ENCODE data around the gene COQ2.
"Not testable (repeated sequence)": the region's sequence is repeated elsewhere in the genome, so short reads cannot be mapped to it uniquely, and the experiment has no call there.

COQ2 gene

GRCh38 chr4:83250687-83251446 is 33.7 kb downstream of the COQ2 start:
- no peak for DNase-seq (ENCODE audit: low spot score)
- Mint-ChIP-seq H3K9me3 (no peaks in the 10 kb centered on the region), H3K27ac (no peak overlapping the region), H3K36me3 (ENCODE audit: low read depth) (peaks cover 7% of the 10 kb centered on the region), H3K4me3 (no peak overlapping the region), H3K27me3 (ENCODE audit: low read depth) (peaks cover 28% of the 10 kb centered on the region), H3K4me1 (ENCODE audit: low read depth) (peaks cover 16% of the 10 kb centered on the region)

GRCh38 chr4:83248486-83248885 is 36.1 kb downstream of the COQ2 start:
- Mint-ChIP-seq H3K36me3 (ENCODE audit: low read depth) (peaks cover 13% of the 10 kb centered on the region), H3K4me1 (ENCODE audit: low read depth) (peaks cover 15% of the 10 kb centered on the region), H3K27me3 (ENCODE audit: low read depth) (peaks cover 52% of the 10 kb centered on the region), H3K9me3 (peaks cover 7% of the 10 kb centered on the region), H3K27ac (no peak overlapping the region), H3K4me3 (no peak overlapping the region)
- no peak for DNase-seq (ENCODE audit: low spot score)

GRCh38 chr4:83247415-83248357 is 36.9 kb downstream of the COQ2 start:
- peaks cover 13% of the 10 kb centered on the region for H3K4me1 Mint-ChIP-seq (ENCODE audit: low read depth)
- DNase-seq (ENCODE audit: low spot score) = no peak
- H3K36me3 Mint-ChIP-seq (ENCODE audit: low read depth) = peaks cover 13% of the 10 kb centered on the region
- no peak overlapping the region for H3K27ac Mint-ChIP-seq
- H3K4me3 Mint-ChIP-seq = no peak overlapping the region
- peaks cover 10% of the 10 kb centered on the region for H3K9me3 Mint-ChIP-seq
- H3K27me3 Mint-ChIP-seq (ENCODE audit: low read depth) = peaks cover 60% of the 10 kb centered on the region

- H3K36me3 Mint-ChIP-seq (ENCODE audit: low read depth) = peaks cover 12% of the 10 kb centered on the region
- H3K4me3 Mint-ChIP-seq = no peak overlapping the region
- H3K27me3 Mint-ChIP-seq (ENCODE audit: low read depth) = peaks cover 90% of the 10 kb centered on the region
- H3K27ac Mint-ChIP-seq = no peak overlapping the region
- peaks cover 18% of the 10 kb centered on the region for H3K4me1 Mint-ChIP-seq (ENCODE audit: low read depth)
- peaks cover 10% of the 10 kb centered on the region for H3K9me3 Mint-ChIP-seq
- DNase-seq (ENCODE audit: low spot score) = no peak
Observed at GRCh38 chr4:83241132-83241531, 43.5 kb downstream of the COQ2 start.

- Mint-ChIP-seq H3K4me1 (ENCODE audit: low read depth) (peaks cover 22% of the 10 kb centered on the region), H3K27ac (no peak overlapping the region), H3K4me3 (no peak overlapping the region)
Observed at GRCh38 chr4:83240379-83240875, 44.2 kb downstream of the COQ2 start.

GRCh38 chr4:83238393-83239248 is 46.0 kb downstream of the COQ2 start:
- peaks cover 16% of the 10 kb centered on the region for H3K36me3 Mint-ChIP-seq (ENCODE audit: low read depth)

More at GRCh38 chr4:83240379-83240875, 44.2 kb downstream of the COQ2 start:
- DNase-seq (ENCODE audit: low spot score) = no peak
- Mint-ChIP-seq H3K27me3 (ENCODE audit: low read depth) (peaks cover 90% of the 10 kb centered on the region), H3K36me3 (ENCODE audit: low read depth) (peaks cover 15% of the 10 kb centered on the region), H3K9me3 (peaks cover 10% of the 10 kb centered on the region)

GRCh38 chr4:83237591-83237990 is 47.0 kb downstream of the COQ2 start:
- DNase-seq (ENCODE audit: low spot score) = no peak
- peaks cover 79% of the 10 kb centered on the region for H3K27me3 Mint-ChIP-seq (ENCODE audit: low read depth)
- H3K4me1 Mint-ChIP-seq (ENCODE audit: low read depth) = peaks cover 34% of the 10 kb centered on the region

More at GRCh38 chr4:83238393-83239248, 46.0 kb downstream of the COQ2 start:
- no peak for DNase-seq (ENCODE audit: low spot score)
- H3K4me3 Mint-ChIP-seq = no peak overlapping the region
- peaks cover 83% of the 10 kb centered on the region for H3K27me3 Mint-ChIP-seq (ENCODE audit: low read depth)
- no peak overlapping the region for H3K27ac Mint-ChIP-seq
- H3K9me3 Mint-ChIP-seq = peaks cover 4% of the 10 kb centered on the region
- peaks cover 32% of the 10 kb centered on the region for H3K4me1 Mint-ChIP-seq (ENCODE audit: low read depth)

GRCh38 chr4:83235645-83236133 is 48.9 kb downstream of the COQ2 start:
- peak overlapping the region; percentile 56 for H3K27ac Mint-ChIP-seq
- peaks cover 16% of the 10 kb centered on the region for H3K36me3 Mint-ChIP-seq (ENCODE audit: low read depth)
- H3K4me3 Mint-ChIP-seq = peak overlapping the region; percentile 38
- not testable (repeated sequence) for H3K9me3 Mint-ChIP-seq; DNase-seq (ENCODE audit: low spot score)
- peaks cover 52% of the 10 kb centered on the region for H3K4me1 Mint-ChIP-seq (ENCODE audit: low read depth)
- peaks cover 77% of the 10 kb centered on the region for H3K27me3 Mint-ChIP-seq (ENCODE audit: low read depth)

More at GRCh38 chr4:83237591-83237990, 47.0 kb downstream of the COQ2 start:
- H3K36me3 Mint-ChIP-seq (ENCODE audit: low read depth) = peaks cover 15% of the 10 kb centered on the region
- H3K27ac Mint-ChIP-seq = no peak overlapping the region
- no peaks in the 10 kb centered on the region for H3K9me3 Mint-ChIP-seq
- no peak overlapping the region for H3K4me3 Mint-ChIP-seq

GRCh38 chr4:83234902-83235644 is 49.5 kb downstream of the COQ2 start:
- H3K9me3 Mint-ChIP-seq = no peaks in the 10 kb centered on the region
- DNase-seq (ENCODE audit: low spot score) = no peak
- peaks cover 18% of the 10 kb centered on the region for H3K36me3 Mint-ChIP-seq (ENCODE audit: low read depth)
- peak overlapping the region; percentile 38 for H3K4me3 Mint-ChIP-seq
- H3K27ac Mint-ChIP-seq = peak overlapping the region; percentile 56
- H3K27me3 Mint-ChIP-seq (ENCODE audit: low read depth) = peaks cover 72% of the 10 kb centered on the region
- peaks cover 52% of the 10 kb centered on the region for H3K4me1 Mint-ChIP-seq (ENCODE audit: low read depth)

- not testable (repeated sequence) for H3K27ac Mint-ChIP-seq; H3K9me3 Mint-ChIP-seq; DNase-seq (ENCODE audit: low spot score)
- peaks cover 54% of the 10 kb centered on the region for H3K4me1 Mint-ChIP-seq (ENCODE audit: low read depth)
- H3K4me3 Mint-ChIP-seq = peak overlapping the region; percentile 38
- peaks cover 20% of the 10 kb centered on the region for H3K36me3 Mint-ChIP-seq (ENCODE audit: low read depth)
- peaks cover 72% of the 10 kb centered on the region for H3K27me3 Mint-ChIP-seq (ENCODE audit: low read depth)
Observed at GRCh38 chr4:83234387-83234786, 50.2 kb downstream of the COQ2 start.

GRCh38 chr4:83232082-83232481 is 52.5 kb downstream of the COQ2 start:
- H3K27ac Mint-ChIP-seq = peak overlapping the region; percentile 44
- no peak for DNase-seq (ENCODE audit: low spot score)
- H3K4me3 Mint-ChIP-seq = peak overlapping the region; percentile 38
- peaks cover 61% of the 10 kb centered on the region for H3K27me3 Mint-ChIP-seq (ENCODE audit: low read depth)
- no peaks in the 10 kb centered on the region for H3K9me3 Mint-ChIP-seq
- H3K4me1 Mint-ChIP-seq (ENCODE audit: low read depth) = peaks cover 58% of the 10 kb centered on the region
- H3K36me3 Mint-ChIP-seq (ENCODE audit: low read depth) = peaks cover 20% of the 10 kb centered on the region

GRCh38 chr4:83231620-83232076 is 53.0 kb downstream of the COQ2 start:
- Mint-ChIP-seq H3K27ac (peak overlapping the region; percentile 44), H3K4me1 (ENCODE audit: low read depth) (peaks cover 60% of the 10 kb centered on the region), H3K36me3 (ENCODE audit: low read depth) (peaks cover 19% of the 10 kb centered on the region), H3K27me3 (ENCODE audit: low read depth) (peaks cover 61% of the 10 kb centered on the region), H3K4me3 (peak overlapping the region; percentile 38), H3K9me3 (no peaks in the 10 kb centered on the region)
- peak; percentile 74 for DNase-seq (ENCODE audit: low spot score)

Measured in T-helper 2 cell treated with Interferon-gamma antibody and Interleukin-4, amounts not matched to agents 5 μg/mL and 100 μg/mL, for 36 hours (primary cell).